Measurements from ENCODE around the gene NRXN3. TPM values are rescaled to one million over a fixed set of nuclear protein-coding genes. Genes with fewer than 3 reads are reported as not detected.

Gene NRXN3
- total and polyA plus RNA-seq, 4 donors = 0.07 to 1.2 (median 0.23) TPM

DNA sequence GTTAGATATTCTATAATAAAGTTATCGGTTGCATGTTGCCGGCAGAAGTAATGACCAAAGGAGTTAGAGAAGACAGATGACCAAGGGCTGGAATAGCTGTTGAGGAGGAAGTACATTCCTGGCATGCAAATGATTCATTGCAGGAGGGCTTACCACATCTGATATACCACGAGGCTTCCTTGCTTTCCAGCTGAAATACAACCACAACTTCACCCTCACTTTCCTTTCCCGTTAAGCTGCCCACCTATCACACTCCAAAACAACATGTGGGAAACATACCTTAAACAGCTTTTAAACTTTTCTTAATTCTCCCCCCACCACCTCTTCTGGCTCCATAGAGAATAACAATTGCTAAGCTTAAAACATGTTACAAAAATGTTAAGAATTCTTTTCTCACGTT is 594.1 kb downstream of the NRXN3 start:
- Histone ChIP-seq H3K4me3 (ENCODE audit: low read depth in 1 of 3, low read length in 3 of 3) (no peak overlapping the region), H3K36me3 (ENCODE audit: control insufficient read depth in 4 of 4, insufficient read depth in 3 of 4, low read depth in 1 of 4, low read length in 3 of 4) (no peaks in the 10 kb centered on the region), H3K27ac (ENCODE audit: low read depth in 1 of 2, low read length in 2 of 2) (no peak overlapping the region), H3K9me3 (ENCODE audit: control insufficient read depth in 4 of 4, low read length in 3 of 4) (no peaks in the 10 kb centered on the region), H3K4me1 (ENCODE audit: control insufficient read depth in 4 of 4, insufficient read depth in 4 of 4, low read length in 3 of 4) (no peaks in the 10 kb centered on the region), H3K27me3 (ENCODE audit: control insufficient read depth in 4 of 4, insufficient read depth in 4 of 4, low read length in 3 of 4) (peaks cover 0 to 2% (median 0%) of the 10 kb centered on the region in 4 donors), H3K9ac (ENCODE audit: low read depth in 1 of 2, low read length in 2 of 2) (no peak overlapping the region)
- no peak for DNase-seq (ENCODE audit: low spot score)
- TF ChIP-seq SP1 (IDR thresholded peaks at IDR 0.05) = no peak
- TF ChIP-seq, protein P1, sequence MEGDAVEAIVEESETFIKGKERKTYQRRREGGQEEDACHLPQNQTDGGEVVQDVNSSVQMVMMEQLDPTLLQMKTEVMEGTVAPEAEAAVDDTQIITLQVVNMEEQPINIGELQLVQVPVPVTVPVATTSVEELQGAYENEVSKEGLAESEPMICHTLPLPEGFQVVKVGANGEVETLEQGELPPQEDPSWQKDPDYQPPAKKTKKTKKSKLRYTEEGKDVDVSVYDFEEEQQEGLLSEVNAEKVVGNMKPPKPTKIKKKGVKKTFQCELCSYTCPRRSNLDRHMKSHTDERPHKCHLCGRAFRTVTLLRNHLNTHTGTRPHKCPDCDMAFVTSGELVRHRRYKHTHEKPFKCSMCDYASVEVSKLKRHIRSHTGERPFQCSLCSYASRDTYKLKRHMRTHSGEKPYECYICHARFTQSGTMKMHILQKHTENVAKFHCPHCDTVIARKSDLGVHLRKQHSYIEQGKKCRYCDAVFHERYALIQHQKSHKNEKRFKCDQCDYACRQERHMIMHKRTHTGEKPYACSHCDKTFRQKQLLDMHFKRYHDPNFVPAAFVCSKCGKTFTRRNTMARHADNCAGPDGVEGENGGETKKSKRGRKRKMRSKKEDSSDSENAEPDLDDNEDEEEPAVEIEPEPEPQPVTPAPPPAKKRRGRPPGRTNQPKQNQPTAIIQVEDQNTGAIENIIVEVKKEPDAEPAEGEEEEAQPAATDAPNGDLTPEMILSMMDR (IDR thresholded peaks at IDR 0.05; ENCODE audit: low read depth, low read length, missing input control) = no peak
- TF ChIP-seq EGR1 (IDR thresholded peaks at IDR 0.05; ENCODE audit: low read depth in 2 of 2) = no peak
- TF ChIP-seq FOXA2 (IDR thresholded peaks at IDR 0.05) = no peak
- TF ChIP-seq GABPA (IDR thresholded peaks at IDR 0.05 in 1 of 2, conservative IDR thresholded peaks at IDR 0.05 in 1 of 2) = no peak
- TF ChIP-seq NR2F2 (IDR thresholded peaks at IDR 0.05) = no peak
- TF ChIP-seq, protein P2, sequence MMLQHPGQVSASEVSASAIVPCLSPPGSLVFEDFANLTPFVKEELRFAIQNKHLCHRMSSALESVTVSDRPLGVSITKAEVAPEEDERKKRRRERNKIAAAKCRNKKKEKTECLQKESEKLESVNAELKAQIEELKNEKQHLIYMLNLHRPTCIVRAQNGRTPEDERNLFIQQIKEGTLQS (IDR thresholded peaks at IDR 0.05) = no peak
- no peak for TF ChIP-seq RXRA (IDR thresholded peaks at IDR 0.05)
- TF ChIP-seq JUND (IDR thresholded peaks at IDR 0.05) = no peak
- TF ChIP-seq YY1 (IDR thresholded peaks at IDR 0.05) = no peak
- no peak for TF ChIP-seq TAF1 (conservative IDR thresholded peaks at IDR 0.05)
- TF ChIP-seq, protein P3, sequence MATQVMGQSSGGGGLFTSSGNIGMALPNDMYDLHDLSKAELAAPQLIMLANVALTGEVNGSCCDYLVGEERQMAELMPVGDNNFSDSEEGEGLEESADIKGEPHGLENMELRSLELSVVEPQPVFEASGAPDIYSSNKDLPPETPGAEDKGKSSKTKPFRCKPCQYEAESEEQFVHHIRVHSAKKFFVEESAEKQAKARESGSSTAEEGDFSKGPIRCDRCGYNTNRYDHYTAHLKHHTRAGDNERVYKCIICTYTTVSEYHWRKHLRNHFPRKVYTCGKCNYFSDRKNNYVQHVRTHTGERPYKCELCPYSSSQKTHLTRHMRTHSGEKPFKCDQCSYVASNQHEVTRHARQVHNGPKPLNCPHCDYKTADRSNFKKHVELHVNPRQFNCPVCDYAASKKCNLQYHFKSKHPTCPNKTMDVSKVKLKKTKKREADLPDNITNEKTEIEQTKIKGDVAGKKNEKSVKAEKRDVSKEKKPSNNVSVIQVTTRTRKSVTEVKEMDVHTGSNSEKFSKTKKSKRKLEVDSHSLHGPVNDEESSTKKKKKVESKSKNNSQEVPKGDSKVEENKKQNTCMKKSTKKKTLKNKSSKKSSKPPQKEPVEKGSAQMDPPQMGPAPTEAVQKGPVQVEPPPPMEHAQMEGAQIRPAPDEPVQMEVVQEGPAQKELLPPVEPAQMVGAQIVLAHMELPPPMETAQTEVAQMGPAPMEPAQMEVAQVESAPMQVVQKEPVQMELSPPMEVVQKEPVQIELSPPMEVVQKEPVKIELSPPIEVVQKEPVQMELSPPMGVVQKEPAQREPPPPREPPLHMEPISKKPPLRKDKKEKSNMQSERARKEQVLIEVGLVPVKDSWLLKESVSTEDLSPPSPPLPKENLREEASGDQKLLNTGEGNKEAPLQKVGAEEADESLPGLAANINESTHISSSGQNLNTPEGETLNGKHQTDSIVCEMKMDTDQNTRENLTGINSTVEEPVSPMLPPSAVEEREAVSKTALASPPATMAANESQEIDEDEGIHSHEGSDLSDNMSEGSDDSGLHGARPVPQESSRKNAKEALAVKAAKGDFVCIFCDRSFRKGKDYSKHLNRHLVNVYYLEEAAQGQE (IDR thresholded peaks at IDR 0.05) = no peak
- no peak for TF ChIP-seq FOXA1 (IDR thresholded peaks at IDR 0.05)
- no peak for TF ChIP-seq MAX (IDR thresholded peaks at IDR 0.05)
- TF ChIP-seq ZBTB33 (IDR thresholded peaks at IDR 0.05) = no peak
- TF ChIP-seq HNF4G (IDR thresholded peaks at IDR 0.05) = no peak
- no peak for TF ChIP-seq RAD21 (IDR thresholded peaks at IDR 0.05)
- TF ChIP-seq HNF4A (conservative IDR thresholded peaks at IDR 0.05) = no peak
- WGBS = 37% methylated on average over 5 of the region's 5 CpGs
